Hematopoietic multipotent progenitor cell treated with erythropoietin and hydrocortisone succinate and interleukin-3 and kit ligand, for 6 days (in vitro differentiated cells): ENCODE data around the gene FHOD3.

Experiments used
- DNase-seq: peaks from one replicate; pipeline ENCODE4 v3.0.0-alpha.2; 2015

FHOD3 gene

DNA sequence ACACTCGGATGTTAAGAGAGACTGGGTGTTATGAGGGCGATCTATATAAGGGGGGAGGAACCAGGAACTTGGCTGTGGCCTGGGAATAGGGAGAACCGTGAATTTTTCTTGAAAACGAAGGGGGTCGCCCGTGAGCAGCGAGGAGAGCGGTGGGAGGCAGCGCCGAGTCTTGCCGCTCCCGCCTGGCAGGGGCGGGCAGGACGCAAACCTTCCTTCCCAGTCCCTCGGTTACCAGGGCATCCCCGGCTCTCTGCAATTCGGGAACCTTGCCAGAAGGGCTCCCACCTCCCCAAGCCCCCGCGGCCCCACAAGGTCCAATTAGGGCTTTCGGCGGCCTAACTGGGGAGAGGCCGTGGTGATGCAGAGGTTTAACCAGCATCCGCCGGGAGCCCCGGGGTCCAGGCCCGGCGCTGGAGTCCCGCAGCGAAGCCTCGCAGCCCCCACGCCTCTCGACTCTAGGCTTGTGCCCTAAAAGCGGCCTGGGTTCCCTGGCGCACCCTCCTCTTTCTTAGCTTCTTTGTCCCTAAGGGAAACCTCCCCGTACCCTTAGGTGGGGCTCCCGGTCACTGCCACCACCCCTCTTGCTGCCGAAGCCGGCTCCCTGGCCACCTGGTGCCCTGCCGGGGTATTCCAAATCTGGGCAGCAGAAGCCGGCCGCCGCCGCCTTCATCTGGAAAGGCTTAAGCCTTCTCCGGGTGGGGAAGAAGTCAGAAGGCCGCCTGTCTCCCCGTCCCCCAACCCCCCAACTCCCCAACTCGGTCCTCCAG lies 680 bp upstream of the FHOD3 start:
- DNase-seq, result peak; percentile 34

DNA sequence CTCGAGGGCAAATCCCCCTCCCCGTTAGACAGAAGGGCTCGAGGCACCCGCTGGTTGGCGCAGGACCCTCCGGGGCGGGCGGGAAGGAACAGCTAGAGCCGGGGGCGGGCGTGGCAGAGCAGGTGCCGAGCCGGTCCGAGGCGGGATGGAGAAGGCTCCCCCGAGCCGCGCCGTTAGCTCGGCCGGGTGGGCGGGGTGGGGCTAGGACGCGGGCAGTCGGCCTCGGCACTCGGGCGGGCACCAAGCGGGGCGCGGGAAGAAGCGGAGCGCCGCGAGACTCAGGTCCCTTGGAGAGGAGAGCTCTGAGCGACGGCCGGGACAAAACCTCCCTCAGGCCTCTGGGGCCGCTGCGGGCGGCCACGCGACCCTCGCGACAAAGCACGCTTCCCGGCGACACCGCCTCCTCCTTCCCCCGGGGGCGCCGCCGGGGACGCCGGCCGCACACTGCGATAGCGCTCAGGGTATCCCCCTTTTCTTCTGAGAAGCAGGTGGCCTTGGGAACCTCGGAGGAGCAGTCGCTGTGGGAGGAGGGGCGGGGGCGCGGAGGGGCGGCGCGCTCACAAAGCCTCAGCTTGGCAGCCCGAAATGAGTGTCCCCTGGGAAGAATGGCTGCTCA lies 721 bp downstream of the FHOD3 start:
- no peak for DNase-seq

DNA sequence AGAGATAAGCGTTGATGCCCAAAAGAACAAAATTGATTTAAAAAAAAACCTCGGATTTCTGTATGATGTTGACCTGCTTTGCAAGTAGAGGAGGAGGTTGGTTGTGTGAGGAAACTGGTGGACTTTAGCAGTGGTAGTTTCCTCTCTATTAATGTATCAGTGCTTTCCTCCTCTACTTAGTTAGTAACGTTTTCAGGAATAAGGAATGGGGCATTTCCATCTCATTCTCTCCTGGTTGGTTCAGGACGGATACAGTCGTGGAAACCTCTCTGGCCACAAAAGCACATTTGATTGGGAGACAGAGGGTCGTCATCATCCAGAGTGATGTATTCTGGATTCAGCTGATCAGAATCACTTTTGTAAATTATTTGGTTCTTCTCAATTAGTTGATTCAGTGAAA lies 1.5 kb downstream of the FHOD3 start:
- no peak for DNase-seq

DNA sequence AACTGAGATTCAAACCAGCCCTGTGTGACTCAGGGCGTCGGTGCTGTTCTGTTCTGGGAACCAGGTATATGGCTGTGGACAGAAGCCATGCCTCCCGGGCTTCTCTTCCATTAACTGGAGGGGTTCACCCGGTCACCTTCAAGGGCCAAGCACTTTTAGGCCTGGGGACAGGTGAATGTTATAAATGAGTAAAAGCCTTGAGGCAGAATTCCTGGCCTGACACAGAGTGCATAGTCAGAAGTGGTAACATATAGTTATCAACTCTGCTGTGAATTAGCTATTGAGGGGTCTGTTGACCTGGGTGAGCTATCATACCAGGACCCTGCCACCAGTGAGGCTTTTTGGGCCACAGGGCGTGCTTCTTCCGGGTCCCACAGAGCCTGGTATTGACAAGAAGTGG lies 2.7 kb downstream of the FHOD3 start:
- no peak for DNase-seq

DNA sequence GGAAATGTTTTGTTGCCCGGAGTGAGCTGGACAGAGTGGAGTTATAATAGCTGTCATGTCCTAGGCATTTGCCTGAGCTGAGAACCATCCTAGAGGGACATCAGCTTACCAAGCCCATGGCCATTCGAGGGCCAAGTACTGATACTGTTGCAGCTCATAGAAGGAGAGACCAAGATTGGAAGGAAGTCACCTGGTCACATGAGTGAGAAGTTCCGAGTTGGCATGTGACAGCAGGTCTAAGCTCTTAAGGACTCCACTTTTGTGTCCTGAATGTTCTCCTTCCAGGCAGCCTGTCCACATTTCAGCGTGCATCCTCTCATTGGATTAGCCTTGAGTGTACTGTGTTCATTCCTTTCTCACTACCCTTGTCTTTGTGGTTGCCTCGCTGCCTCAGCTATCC lies 4.4 kb downstream of the FHOD3 start:
- no peak for DNase-seq

DNA sequence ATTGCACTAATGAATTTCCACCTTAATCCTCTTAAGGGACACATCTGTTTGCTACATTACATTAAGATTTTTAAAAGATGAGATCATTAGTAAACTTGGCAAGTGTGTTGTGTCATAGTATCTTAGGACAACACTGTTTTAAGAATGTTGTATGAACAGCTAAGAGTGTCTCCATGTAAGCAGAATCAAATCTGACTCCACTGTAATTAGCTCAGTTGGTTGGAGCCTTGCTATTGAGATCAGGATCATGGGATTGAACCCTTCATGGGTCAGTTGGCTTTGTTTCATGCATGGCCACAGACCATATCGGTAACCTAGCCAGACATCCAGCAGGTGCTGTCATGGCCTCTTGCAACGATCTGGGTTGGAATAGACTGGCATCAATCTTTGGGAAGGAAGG lies 5.2 kb downstream of the FHOD3 start:
- no peak for DNase-seq

DNA sequence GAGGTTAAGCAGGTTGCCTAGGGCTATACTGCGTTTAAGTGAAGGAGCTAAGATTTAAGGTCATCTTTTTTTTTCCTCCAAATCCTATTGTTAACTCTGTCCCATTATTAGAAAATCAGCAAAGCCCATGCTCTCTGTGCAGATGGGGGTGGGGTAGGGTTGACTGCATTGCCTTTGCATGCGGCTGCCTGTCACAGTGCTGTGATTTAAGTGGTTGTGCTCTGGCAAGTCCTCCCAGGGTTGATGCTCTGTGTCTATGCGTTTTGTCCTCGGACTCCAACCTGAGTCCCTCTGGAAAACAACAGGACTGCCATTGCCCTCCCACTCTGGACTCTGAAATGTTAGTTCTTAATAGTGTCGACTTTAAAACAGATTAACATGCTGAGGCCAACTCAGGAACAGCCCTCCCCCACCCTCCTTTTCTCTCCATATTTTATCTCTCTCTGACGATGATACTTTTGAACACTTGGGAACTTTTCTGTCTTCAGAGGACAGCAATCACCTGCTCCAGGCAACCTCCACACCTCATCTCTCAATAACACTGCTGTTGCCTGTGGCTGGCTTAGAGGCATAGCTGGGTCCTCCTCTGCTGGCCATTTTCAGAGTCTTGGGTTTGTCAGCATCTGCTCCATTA lies 5.8 kb downstream of the FHOD3 start:
- no peak for DNase-seq

DNA sequence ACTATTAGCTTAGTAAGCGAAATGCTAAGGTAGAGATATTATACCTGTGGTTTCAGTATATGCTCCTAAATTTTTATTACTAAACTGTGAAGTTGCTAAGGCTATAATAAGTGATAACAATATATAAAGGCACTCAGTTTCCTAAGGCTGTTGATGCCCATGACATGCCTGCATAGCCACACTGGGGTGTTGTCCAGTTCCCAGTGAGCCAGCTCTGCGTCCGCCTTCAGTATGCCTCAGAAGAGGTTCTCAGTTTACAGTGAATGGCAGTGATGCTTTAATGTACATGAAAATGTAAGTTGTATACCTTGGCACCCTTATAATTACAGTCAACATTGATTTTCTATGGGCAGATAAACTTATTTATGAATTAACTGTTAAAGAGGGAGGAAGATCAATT lies 7.2 kb downstream of the FHOD3 start:
- DNase-seq, result no peak

DNA sequence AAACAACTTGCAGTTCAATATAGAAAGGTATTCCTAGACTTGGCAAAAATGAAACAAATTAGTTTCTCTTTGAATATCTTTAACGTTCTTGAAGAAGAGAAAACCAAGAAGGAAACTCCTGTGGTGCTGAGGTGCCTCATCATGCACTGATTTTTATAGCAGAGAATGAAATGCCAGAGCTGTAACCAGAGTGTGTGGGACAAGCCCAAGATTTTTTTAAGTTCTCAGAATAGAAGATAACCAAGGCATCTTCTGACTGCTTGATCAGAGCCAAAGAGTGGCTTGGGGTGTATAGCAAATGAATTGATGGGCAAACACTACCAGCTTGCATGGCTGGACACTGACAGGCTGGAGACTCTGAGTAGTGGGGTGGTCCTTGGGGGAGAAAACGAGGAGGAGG lies 7.9 kb downstream of the FHOD3 start:
- no peak for DNase-seq

DNA sequence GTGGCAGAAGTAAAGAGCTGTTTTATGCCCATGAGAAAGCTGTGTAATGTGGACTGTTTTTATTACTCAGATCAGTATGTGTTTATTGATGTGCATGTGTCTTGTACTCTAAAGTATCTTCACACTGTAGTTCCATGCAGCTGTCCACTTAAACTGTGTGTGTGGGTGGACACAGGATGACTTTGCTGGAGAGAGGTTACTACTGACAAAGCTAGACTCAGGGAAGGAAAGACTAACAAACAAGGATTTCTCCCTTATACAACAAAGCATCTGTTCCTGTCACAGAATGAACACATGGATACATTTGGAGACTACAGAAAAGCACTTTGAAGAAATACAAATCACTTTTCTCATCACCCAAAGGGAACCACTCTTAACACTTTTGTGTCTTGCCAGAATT lies 10.0 kb downstream of the FHOD3 start:
- DNase-seq, result no peak

DNA sequence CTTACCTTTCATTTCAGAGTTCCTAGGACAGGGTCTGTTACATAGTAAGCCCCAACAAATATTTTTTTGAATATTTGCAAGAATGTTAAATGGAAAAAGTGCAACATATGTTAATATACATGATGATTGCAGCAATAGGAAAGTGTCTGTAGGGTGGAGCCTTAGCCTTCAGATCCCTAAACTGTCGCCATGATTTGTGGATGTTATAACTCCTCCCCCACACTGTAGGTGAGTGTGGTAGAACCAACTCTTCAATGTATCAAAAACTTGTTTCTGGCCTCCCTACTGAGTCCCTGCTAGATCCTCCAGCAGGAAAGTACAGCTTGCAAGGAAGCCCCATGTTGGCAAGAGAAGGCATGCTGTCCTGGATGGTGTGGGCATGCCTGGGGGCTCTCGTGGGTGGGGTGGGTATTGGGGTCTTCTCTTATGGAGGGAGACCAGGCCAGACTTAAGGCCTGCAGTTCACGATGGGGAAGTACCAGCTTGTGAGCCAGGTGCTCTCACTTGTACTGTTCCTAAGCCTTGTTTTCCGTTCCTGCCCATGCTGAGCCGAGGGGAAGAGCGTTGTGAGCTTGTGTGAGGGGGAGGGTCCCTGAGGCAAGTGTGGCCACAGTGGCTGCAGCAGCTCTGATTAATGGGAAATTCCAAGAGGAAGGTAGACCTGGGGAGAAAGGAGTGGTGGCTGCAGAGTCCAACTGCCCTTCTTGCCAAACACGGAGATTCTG lies 11.4 kb downstream of the FHOD3 start:
- no peak for DNase-seq

DNA sequence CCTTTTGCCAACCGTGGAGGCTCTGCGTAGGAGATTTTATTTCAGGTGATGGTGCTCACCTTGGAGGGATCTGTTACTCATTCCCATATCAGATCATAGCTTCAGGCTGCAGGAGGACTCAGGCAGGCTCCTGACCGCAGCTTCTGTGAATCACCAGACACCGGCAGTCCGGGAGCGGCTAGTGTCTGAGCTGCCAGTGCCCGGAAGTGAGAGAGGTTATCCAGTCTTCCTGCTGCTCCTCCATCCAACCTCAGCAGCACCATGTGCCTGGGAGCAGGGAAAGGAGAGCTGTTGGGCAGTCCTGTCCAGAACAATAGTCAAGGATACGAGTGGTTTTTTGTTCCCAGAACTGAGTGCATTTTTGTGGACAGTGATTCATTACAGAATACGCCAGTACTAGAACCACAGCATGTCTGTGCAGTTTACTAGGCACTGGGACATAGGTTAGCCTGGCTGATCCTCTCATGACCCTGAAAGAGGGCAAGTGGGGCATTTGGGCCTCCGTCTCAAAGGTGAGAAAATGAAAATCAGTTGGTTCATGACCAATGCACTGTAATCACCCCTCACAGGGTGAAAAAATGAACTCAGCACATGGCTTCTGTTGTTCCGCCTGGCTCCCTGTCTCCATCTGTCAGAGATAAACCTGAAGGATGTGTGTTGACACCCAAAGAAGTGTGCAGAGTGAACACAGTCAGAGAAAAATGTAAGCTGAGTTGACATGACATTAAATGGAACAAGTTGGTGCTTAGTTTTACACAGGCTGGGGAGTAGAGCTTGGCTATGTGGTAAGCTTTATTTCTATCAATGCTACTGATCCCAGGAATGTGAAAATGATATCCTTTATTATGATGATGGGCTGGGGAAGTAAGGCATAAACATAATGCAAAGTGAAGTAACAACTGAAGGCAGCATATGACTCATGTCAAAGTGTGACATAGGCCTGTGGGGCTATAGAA lies 12.2 kb downstream of the FHOD3 start:
- DNase-seq, result no peak

DNA sequence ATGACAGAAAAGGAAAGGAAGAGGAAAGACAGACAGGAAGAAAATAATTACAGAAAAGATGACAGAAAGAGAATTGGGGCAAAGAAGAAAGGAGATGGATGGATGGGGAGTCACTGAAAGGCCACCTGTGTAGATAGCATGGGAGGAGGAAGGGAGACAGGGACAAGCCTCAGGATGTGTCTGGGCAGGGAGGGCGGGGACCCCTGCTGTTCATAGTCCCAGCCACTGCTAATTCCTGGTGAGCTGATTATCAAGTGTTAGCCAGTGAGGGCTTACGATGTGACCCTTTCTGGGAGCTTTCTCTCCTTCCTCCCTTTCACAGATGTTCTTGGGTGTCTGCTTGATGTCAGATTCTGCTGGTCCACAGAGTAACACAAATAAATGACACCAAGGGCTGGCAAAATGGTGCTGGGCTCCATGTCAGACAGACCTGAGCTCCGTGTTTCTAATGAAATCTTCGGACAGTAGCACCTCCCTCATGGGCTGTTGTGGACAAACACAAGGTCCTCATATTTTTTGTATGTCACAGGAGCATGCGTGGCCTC lies 13.6 kb downstream of the FHOD3 start:
- DNase-seq, result no peak

DNA sequence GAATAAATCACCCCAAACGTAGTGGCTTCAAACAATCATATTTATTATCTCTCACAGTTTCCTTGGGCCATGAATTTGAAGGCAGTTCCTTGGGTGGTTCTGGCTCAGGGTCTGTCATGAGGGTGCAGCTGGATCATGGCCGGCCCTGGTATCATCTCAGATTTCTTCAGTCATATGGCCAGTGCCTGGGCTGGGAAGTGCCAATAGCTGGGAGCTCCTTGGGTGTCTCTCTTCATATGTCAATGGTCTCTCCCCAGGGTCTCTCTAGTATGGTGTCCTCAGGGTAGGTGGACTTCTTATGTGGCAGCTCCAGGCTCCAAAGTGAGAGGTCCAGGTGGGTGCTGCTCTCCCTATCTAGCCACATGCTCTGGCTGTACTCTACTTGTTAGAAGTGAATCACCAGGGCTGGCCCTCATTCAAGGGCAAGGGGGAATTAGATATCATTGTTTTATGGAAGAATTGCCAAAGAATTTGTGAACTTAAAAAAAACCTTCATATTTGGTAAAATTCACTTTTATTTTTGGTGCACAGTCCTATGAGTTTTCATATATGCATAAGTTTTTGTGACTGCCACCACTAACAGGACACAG lies 15.4 kb downstream of the FHOD3 start:
- DNase-seq, result no peak

DNA sequence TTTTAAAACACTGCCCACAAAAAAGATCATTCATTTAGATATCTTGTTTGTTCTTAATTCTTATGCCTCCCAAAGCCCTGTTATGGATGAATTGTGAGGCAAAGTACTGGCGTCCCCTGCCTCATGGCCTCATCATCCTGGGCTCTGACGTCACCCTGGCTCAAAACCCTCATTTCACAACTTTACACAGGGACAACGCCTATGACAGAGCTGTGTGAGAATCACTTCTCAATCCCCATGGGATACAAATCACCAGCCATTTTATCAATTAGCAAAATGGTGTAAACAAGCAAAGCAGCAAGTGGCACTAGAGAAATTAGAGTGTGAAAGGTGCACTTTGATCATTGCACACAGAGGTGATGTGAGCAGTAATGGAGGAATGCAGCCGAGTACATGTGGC lies 16.6 kb downstream of the FHOD3 start:
- no peak for DNase-seq

DNA sequence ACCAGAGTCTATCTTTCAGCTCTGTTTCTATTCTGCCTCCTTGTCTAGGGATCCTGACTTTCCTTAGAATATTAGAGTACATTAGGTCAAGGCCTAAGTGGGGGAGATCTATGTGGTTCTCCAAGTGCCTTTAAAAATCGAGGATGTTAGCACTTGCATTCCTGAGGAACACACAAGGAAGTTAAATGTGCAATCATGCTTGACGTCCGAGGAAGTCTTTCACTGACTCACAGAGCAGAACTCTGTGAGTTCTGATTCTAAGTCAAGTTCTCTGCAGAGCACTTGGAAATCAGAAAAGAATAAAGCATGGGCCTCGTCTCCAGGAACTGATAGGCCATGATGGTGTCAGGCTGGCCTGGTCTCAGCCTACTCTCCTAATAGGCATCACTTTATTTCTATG lies 17.2 kb downstream of the FHOD3 start:
- no peak for DNase-seq

DNA sequence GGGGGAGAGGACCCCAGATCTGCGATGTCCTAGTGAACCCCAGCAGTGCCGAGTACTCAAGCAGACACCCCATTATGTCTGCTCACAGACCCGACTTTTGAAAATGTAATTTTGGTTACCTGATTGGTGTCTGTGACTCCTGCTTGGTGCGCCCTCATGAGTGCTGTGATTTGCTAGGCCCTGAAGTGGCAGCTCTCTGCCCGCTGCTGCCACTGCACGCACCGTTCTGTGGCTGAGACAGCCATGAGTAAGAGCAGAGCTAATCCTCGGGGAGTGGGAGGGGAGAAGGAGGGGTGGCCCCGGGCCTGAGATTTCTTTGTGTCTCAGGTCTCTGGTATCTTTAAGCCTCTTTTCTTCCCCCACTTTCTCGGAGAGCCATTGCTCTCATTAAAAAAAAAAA lies 18.2 kb downstream of the FHOD3 start:
- DNase-seq, result no peak

DNA sequence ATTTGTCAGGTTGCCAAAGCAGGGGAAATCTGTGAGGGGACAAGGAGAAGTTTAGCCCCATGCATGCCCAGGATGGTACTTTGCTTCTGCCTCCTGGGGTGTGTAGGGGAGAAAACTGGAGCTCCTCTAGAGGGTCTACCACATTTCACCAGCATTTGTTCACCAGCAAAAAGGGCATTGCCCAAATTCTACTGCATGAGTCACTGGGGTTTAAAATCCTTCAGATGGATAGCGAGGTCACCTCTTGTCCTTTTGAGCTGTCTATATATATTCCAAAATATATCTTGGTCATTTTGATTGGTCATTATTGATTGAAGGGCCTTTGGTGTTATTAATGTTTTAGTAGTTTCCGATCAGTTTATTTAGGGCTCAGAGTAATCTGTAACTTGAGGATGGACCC lies 18.7 kb downstream of the FHOD3 start:
- DNase-seq, result no peak

DNA sequence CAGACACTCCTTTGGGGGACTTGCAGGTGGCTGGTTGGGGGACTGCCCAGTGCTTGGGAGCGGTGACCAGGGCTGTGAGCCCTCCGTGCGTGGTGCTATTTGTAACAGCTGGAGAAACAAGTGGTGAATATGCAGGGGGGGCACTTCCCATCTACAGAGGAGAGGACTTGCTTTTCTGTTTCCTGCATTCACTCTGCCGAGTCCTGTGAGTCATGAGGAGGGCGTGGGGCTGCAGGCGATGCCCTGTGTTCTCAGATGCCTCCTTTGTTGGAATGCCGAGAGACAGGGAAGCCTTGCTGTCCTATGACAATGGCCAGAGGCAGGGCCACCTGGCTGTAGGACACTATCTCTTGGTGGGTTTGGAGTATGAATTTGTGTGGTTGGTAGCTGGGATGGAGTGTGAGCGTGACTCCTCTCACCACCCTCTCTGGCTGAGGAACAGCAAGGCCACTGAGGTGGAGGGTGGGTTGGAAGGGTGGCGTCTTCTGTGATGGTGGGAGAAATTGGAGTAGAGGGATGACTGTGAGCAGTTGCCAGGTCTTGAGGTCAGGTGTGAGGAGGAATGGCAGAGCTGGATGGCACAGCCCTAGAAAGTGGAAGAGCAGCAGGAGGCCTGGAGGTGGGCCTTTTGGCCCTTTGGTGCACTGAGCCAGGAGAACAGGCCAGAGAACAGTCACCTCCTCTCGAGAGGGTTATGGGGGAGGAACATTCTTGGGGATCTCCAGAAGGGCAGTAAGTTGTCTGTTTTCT lies 24.3 kb downstream of the FHOD3 start:
- no peak for DNase-seq

DNA sequence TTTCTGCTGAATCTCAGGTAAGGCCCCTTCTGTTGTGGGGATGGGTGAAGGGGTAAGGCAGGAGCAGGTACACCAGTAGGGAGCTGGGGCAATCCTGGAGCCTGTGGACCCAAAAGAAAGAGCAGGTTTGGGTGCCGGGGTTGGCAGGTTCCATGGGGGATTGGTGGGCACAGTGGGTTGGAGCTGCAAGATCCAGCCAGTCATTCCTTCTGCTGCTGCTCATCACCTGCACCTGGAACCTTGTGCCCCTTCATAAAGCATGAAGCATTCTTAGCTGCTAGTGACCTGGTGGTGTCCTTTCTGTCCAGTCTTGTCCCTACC lies 24.9 kb downstream of the FHOD3 start:
- DNase-seq, result no peak

DNA sequence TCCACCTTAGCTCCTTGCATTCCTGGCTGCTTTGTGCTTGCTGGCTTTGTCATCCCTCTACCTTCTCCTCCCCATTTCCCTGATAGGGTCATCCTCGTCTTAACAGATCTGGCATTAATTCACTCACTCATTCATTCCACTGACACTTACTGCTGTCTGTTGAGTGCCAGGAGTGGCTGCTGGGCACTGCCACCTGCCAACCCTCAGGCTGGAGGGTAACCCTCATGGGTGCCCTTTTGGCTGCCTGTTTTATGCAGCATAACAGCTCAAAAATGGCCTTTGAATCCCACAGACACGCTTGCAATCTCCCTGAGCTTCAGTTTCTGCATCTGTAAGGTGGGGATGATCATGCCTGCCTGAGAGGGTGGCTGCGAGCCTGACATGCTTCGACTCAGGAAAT lies 25.2 kb downstream of the FHOD3 start:
- DNase-seq, result no peak
